IMR-90 (cell line): ENCODE data around the gene SCYGR2. TPM values are rescaled to one million over a fixed set of nuclear protein-coding genes. Genes with fewer than 3 reads are reported as not detected.

Experiments used
- ATAC-seq: fragments of 200-7000 bp; cut with Tn5 transposase; 2 replicates; pipeline ENCODE4 v1.9.1; 2020; ENCODE audit warnings: low read depth, mild to moderate bottlenecking, moderate library complexity
- BruUV-seq: library from RNA; stranded (reverse); fragments of 400-500 nt; replicated peaks from 2 replicates; lab custom pipeline; 2021; lab: Mats Ljungman, UMichigan
- CTCF ChIA-PET: fragments of 300-600 bp; formaldehyde crosslinking; extraction: SDS; loops from one replicate; lab custom pipeline; 2021; ENCODE audit warnings: antibody characterized with exemption; lab: Yijun Ruan, JAX
- POLR2A ChIA-PET: fragments of 300-600 bp; sonication (Branson Sonifier 250); formaldehyde crosslinking; loops from one replicate; lab custom pipeline; 2022; ENCODE audit warnings: antibody characterized with exemption; ENCODE audit not compliant: unreplicated experiment; lab: Charles Lee
- DNase-seq: peaks from one replicate; pipeline ENCODE4 v3.0.0; 2013
- H2AFZ ChIP-seq: replicated peaks from 2 replicates; pipeline ENCODE3; 2013; ENCODE audit warnings: low read length, mild to moderate bottlenecking; ENCODE audit not compliant: poor library complexity
- H2AK5ac ChIP-seq: 2 replicates; pipeline ENCODE4 v1.6.1; 2013; ENCODE audit warnings: low read depth, low read length, inconsistent platforms
- H2AK9ac ChIP-seq: replicated peaks from 2 replicates; pipeline ENCODE3; 2013; ENCODE audit warnings: mild to moderate bottlenecking, low read depth, low read length, moderate library complexity; ENCODE audit not compliant: poor library complexity
- H2BK120ac ChIP-seq: 2 replicates; pipeline ENCODE4 v1.6.1; 2013; ENCODE audit warnings: low read depth, low read length, inconsistent platforms
- H2BK15ac ChIP-seq: 3 replicates; pipeline ENCODE4 v1.6.1; 2013; ENCODE audit warnings: low read depth, low read length, inconsistent platforms
- H2BK20ac ChIP-seq: 2 replicates; pipeline ENCODE4 v1.6.1; 2013; ENCODE audit warnings: low read depth, mild to moderate bottlenecking, inconsistent platforms, low read length, moderate library complexity
- H2BK5ac ChIP-seq: 2 replicates; pipeline ENCODE4 v1.6.1; 2013; ENCODE audit warnings: mild to moderate bottlenecking, low read depth, low read length, inconsistent platforms; ENCODE audit not compliant: poor library complexity, severe bottlenecking
- H3K14ac ChIP-seq: replicated peaks from 2 replicates; pipeline ENCODE4 v1.6.1; 2013; ENCODE audit warnings: low read depth, low read length, inconsistent platforms
- H3K18ac ChIP-seq: 2 replicates; pipeline ENCODE4 v1.6.1; 2013; ENCODE audit warnings: low read depth, low read length, control low read depth
- H3K23ac ChIP-seq: 2 replicates; pipeline ENCODE4 v1.6.1; 2013; ENCODE audit warnings: low read depth, low read length, inconsistent platforms
- H3K27ac ChIP-seq: 2 replicates; pipeline ENCODE4 v1.5.1; 2013; ENCODE audit warnings: mild to moderate bottlenecking, control low read depth, low read length; ENCODE audit not compliant: insufficient read depth
- H3K27me3 ChIP-seq: 2 replicates; pipeline ENCODE4 v1.6.1; 2013; ENCODE audit warnings: low read length; ENCODE audit not compliant: control insufficient read depth, insufficient read depth
- H3K36me3 ChIP-seq: 2 replicates; pipeline ENCODE4 v1.6.1; 2013; ENCODE audit warnings: low read length, mixed read lengths; ENCODE audit not compliant: control insufficient read depth, insufficient read depth
- H3K4ac ChIP-seq: 2 replicates; pipeline ENCODE4 v1.6.1; 2013; ENCODE audit warnings: low read depth, low read length, inconsistent platforms
- H3K4me1 ChIP-seq: 2 replicates; pipeline ENCODE4 v1.6.1; 2013; ENCODE audit warnings: low read length, mixed read lengths; ENCODE audit not compliant: control insufficient read depth, insufficient read depth
- H3K4me2 ChIP-seq: 2 replicates; pipeline ENCODE4 v1.6.1; 2013; ENCODE audit warnings: low read depth, mild to moderate bottlenecking, control low read depth, low read length, moderate library complexity
- H3K4me3 ChIP-seq: 2 replicates; pipeline ENCODE4 v1.5.1; 2013; ENCODE audit warnings: low read depth, mild to moderate bottlenecking, control low read depth, low read length, moderate library complexity; ENCODE audit not compliant: insufficient read depth
- H3K56ac ChIP-seq: 2 replicates; pipeline ENCODE4 v1.6.1; 2013; ENCODE audit warnings: low read length, inconsistent platforms; ENCODE audit not compliant: insufficient read depth; ENCODE audit errors: extremely low read depth
- H3K79me1 ChIP-seq, 2 experiments: 2 replicates each; pipeline ENCODE4 v1.6.1; 2013; ENCODE audit warnings: low read length in 2 of 2, inconsistent platforms in 1 of 2, low read depth in 1 of 2
- H3K9ac ChIP-seq: 2 replicates; pipeline ENCODE4 v1.6.1; 2013; ENCODE audit warnings: low read depth, low read length, control low read depth
- H3K9me1 ChIP-seq: 2 replicates; pipeline ENCODE4 v1.6.1; 2013; ENCODE audit warnings: low read length, inconsistent platforms; ENCODE audit not compliant: insufficient read depth
- H3K9me3 ChIP-seq: 2 replicates; pipeline ENCODE4 v1.6.1; 2013; ENCODE audit warnings: low read length; ENCODE audit not compliant: control insufficient read depth, insufficient read depth
- H4K20me1 ChIP-seq: 2 replicates; pipeline ENCODE4 v1.6.1; 2013; ENCODE audit warnings: low read length, inconsistent platforms; ENCODE audit not compliant: insufficient read depth
- H4K5ac ChIP-seq: 2 replicates; pipeline ENCODE4 v1.6.1; 2013; ENCODE audit warnings: mild to moderate bottlenecking, low read depth, low read length, control low read depth
- H4K8ac ChIP-seq, 2 experiments: 2 replicates each; pipeline ENCODE4 v1.6.1; 2013; ENCODE audit warnings: low read depth in 2 of 2, low read length in 2 of 2, control low read depth in 1 of 2, inconsistent platforms in 1 of 2
- H4K91ac ChIP-seq: 2 replicates; pipeline ENCODE4 v1.6.1; 2013; ENCODE audit warnings: low read depth, low read length, inconsistent platforms; ENCODE audit not compliant: insufficient read depth
- BHLHE40 ChIP-seq: fragments of 150-350 bp; IDR thresholded peaks from 2 replicates; pipeline ENCODE4 v1.6.1; 2016; ENCODE audit warnings: mild to moderate bottlenecking, low read depth, low read length
- CEBPB ChIP-seq: IDR thresholded peaks from 2 replicates; pipeline ENCODE4 v1.6.1; 2012; ENCODE audit warnings: low read depth, low read length, improper control_type of control experiment
- CHD1 ChIP-seq: IDR thresholded peaks from 2 replicates; pipeline ENCODE4 v1.6.1; 2012; ENCODE audit warnings: low read depth, low read length, improper control_type of control experiment
- ELK1 ChIP-seq: fragments of 150-350 bp; IDR thresholded peaks from 2 replicates; pipeline ENCODE4 v1.6.1; 2016; ENCODE audit warnings: low read depth, mild to moderate bottlenecking, low read length, moderate library complexity, borderline replicate concordance
- RCOR1 ChIP-seq: IDR thresholded peaks from 2 replicates; pipeline ENCODE4 v1.6.1; 2012; ENCODE audit warnings: mild to moderate bottlenecking, low read length, improper control_type of control experiment; ENCODE audit not compliant: insufficient replicate concordance
- RFX5 ChIP-seq: IDR thresholded peaks from 2 replicates; pipeline ENCODE4 v1.8.0; 2012; ENCODE audit warnings: low read depth, mild to moderate bottlenecking, low read length, moderate library complexity
- SMC3 ChIP-seq: fragments of 150-350 bp; IDR thresholded peaks from 2 replicates; pipeline ENCODE4 v1.6.1; 2016; ENCODE audit warnings: low read depth, mild to moderate bottlenecking, antibody characterized with exemption, low read length, moderate library complexity
- USF2 ChIP-seq: fragments of 150-350 bp; IDR thresholded peaks from 2 replicates; pipeline ENCODE4 v1.6.1; 2017; ENCODE audit warnings: mild to moderate bottlenecking, antibody characterized with exemption, low read length, low read depth
- WGBS, 2 experiments: methylation state at CpG; one replicate each; pipeline versions ENCODE4 v1.1.5 to v1.1.7; 2013; ENCODE audit warnings: missing lambda C conversion rate in 2 of 2; ENCODE audit not compliant: insufficient read length in 1 of 2; ENCODE audit errors: extremely low coverage in 2 of 2; 5-methylcytosine and 5-hydroxymethylcytosine counted together
- dilution Hi-C: fragments of 300-500 bp; cut with HindIII; formaldehyde crosslinking; loops from one replicate; pipeline ENCODE4 v1.14.3; 2018; ENCODE audit warnings: low sequenced_read_pairs; ENCODE audit not compliant: unreplicated experiment
- in situ Hi-C: fragments of 300-500 bp; cut with MboI; formaldehyde crosslinking; loops from 3 replicates; pipeline ENCODE4 v1.14.3; 2019; ENCODE audit warnings: low sequenced_read_pairs, inconsistent platforms, mixed read lengths
- intact Hi-C: fragments of 100-400 bp; cut with micrococcal nuclease; formaldehyde crosslinking; loops from 2 replicates; pipeline ENCODE4 v1.10.0; 2022
- polyA plus RNA-seq, 3 experiments: library from polyadenylated mRNA; depleted of rRNA; stranded (reverse); fragments of >200 nt; gene quantifications; 2 replicates each; pipeline ENCODE4 v1.2.3, GENCODE V29; 2012; ENCODE audit warnings: low replicate concordance in 1 of 3
- total RNA-seq: library from RNA; depleted of rRNA; stranded (reverse); fragments of >200 nt; gene quantifications from 2 replicates; pipeline ENCODE4 v1.2.3, GENCODE V29; 2012

The SCYGR2 gene
- total and polyA plus RNA-seq, 2 of the 4 experiments (the other 2 are of a cell fraction): not detected

GRCh38 chr2:227595797-227596196, 2.9 kb upstream of the SCYGR2 start:
- Histone ChIP-seq H3K18ac (no peak overlapping the region), H2AK5ac (no peak overlapping the region), H3K9ac (no peak overlapping the region), H2BK120ac (no peak overlapping the region), H3K9me3 (no peaks in the 10 kb centered on the region), H2AK9ac (no peak overlapping the region), H3K4me3 (no peak overlapping the region), H2BK5ac (no peak overlapping the region), H3K23ac (no peak overlapping the region), H3K4me2 (no peak overlapping the region), H3K4me1 (no peaks in the 10 kb centered on the region), H3K14ac (no peak overlapping the region), H2BK20ac (no peak overlapping the region), H3K27me3 (peaks cover 2% of the 10 kb centered on the region; the same call in 1 of the 2 replicates), H3K56ac (no peak overlapping the region), H4K20me1 (no peaks in the 10 kb centered on the region), H3K27ac (no peak overlapping the region), H4K8ac (no peak overlapping the region), H3K79me1 (no peaks in the 10 kb centered on the region), H2BK15ac (no peak overlapping the region), H3K36me3 (no peaks in the 10 kb centered on the region), H3K9me1 (no peaks in the 10 kb centered on the region), H4K5ac (no peak overlapping the region), H3K4ac (no peak overlapping the region), H2AFZ (no peak overlapping the region), H4K91ac (no peak overlapping the region)
- no peak for TF ChIP-seq CEBPB
- no peak for TF ChIP-seq ELK1
- no peak for TF ChIP-seq USF2
- TF ChIP-seq CHD1: no peak
- no peak for TF ChIP-seq SMC3
- TF ChIP-seq RFX5: no peak
- no peak for TF ChIP-seq RCOR1
- TF ChIP-seq BHLHE40: no peak
- dilution Hi-C loops (no loop called here), in situ Hi-C loops (no loop called here), intact Hi-C loops (no loop called here)
- CTCF ChIA-PET: no interaction called here
- WGBS, 2 experiments: no CpG with 5 or more reads among the region's 4 CpGs
- no peak for ATAC-seq
- no TSS peak for BruUV-seq
- no peak for DNase-seq
- POLR2A ChIA-PET: no interaction called here
